C4-2B (cell line): Measurements from ENCODE around the gene PPM1F.

Source experiments
- H3K27ac ChIP-seq: fragments of 450-650 bp; 2 replicates; pipeline ENCODE4 v1.5.1; 2017
- ZFX ChIP-seq: fragments of 450-650 bp; IDR thresholded peaks from 2 replicates; pipeline ENCODE4 v1.6.1; 2017
- TF ChIP-seq, protein P1 (sequence below): fragments of 450-650 bp; conservative IDR thresholded peaks from 2 replicates; pipeline ENCODE4 v1.5.1; 2017; ENCODE audit warnings: mild to moderate bottlenecking

Gene PPM1F

GRCh38 chr22:21968452-21969129 lies 15.9 kb upstream of the PPM1F start:
- TF ChIP-seq, protein P1, sequence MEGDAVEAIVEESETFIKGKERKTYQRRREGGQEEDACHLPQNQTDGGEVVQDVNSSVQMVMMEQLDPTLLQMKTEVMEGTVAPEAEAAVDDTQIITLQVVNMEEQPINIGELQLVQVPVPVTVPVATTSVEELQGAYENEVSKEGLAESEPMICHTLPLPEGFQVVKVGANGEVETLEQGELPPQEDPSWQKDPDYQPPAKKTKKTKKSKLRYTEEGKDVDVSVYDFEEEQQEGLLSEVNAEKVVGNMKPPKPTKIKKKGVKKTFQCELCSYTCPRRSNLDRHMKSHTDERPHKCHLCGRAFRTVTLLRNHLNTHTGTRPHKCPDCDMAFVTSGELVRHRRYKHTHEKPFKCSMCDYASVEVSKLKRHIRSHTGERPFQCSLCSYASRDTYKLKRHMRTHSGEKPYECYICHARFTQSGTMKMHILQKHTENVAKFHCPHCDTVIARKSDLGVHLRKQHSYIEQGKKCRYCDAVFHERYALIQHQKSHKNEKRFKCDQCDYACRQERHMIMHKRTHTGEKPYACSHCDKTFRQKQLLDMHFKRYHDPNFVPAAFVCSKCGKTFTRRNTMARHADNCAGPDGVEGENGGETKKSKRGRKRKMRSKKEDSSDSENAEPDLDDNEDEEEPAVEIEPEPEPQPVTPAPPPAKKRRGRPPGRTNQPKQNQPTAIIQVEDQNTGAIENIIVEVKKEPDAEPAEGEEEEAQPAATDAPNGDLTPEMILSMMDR: no peak
- TF ChIP-seq ZFX: no peak
- H3K27ac ChIP-seq: no peak overlapping the region

GRCh38 chr22:21967693-21968271 lies 15.1 kb upstream of the PPM1F start:
- TF ChIP-seq ZFX: no peak
- TF ChIP-seq, protein P1: no peak
- H3K27ac ChIP-seq: no peak overlapping the region

- no peak overlapping the region for H3K27ac ChIP-seq
- TF ChIP-seq ZFX: no peak
- TF ChIP-seq, protein P1: no peak
These were observed 14.2 kb upstream of the PPM1F start for GRCh38 chr22:21966643-21967516.

DNA sequence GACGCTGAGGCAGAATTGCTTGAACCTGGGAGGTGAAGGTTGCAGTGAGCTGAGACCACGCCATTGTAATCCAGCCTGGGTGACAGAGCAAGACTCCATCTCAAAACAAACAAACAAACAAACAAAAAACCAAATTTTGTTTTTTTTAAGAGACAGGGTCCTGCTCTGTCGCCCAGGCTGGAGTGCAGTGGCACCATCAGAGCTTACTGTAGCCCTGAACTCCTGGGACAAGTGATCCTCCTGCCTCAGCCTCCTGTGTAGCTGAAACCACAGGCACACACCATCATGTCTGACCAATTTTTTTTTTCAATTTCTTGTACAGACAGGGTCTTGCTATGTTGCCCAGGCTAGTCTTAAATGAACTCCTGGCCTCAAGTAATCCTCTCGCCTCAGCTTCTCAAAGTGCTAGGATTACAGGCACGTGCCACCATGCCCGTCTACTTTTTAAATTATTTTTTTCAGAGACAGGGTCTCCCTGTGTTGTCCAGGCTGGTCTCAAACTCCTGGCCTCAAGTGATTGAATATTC lies 13.2 kb upstream of the PPM1F start:
- H3K27ac ChIP-seq: no peak overlapping the region
- TF ChIP-seq, protein P1: no peak
- TF ChIP-seq ZFX: no peak

DNA sequence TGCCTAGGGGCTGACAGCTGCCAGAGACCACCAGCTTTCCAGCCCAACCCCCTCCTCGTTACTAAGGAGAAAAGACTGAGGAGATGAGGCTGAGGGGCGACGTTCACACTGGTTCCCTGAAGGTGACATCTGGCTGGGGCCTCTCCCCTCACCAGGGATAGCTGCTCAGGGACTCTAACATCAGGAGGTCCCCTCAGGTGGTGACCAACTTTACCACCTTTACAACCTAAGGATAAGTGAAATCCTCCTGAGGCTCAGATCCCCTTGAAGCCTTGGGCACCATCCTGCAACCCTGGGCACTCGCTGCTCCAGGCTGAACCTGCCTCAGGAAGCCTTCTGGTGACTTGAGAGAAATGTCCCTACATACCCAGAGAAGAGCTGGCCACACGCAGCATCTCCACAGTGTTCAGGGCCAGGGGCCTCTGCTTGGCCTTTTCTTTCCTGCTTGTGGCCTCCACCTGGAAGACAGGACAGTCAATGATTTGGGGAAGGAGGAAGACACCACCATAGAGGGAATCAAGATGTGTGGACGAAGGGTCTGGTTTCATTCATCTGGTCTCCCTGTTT lies 12.4 kb upstream of the PPM1F start:
- H3K27ac ChIP-seq: no peak overlapping the region
- TF ChIP-seq, protein P1: no peak
- TF ChIP-seq ZFX: no peak

DNA sequence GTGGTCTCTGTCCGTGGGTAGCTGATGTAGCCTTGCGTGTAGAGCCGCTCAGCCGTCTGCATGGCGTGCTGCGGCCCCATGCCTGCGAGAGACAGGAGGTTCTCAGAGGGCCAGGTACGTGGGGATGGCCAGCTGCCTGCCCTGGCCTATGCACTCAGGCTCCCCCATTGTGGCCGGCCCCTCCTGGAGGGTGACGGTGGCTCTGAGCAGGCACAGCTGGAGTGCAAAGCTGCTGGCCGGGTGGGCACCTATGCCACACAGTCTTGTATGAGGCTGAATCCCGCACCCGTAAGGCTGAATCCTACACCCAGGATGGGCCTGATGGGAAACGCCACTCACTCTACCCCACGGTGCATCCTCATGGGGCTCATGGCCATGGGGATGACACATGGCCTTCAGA lies 11.6 kb upstream of the PPM1F start:
- TF ChIP-seq ZFX: no peak
- TF ChIP-seq, protein P1: no peak
- no peak overlapping the region for H3K27ac ChIP-seq
